Panc1 (cell line): ENCODE measurements around the gene SWI5.

ENCODE experiments used
- SIN3A ChIP-seq: IDR thresholded peaks from 2 replicates; pipeline ENCODE4 v1.6.1; 2012; ENCODE audit warnings: low read depth, mild to moderate bottlenecking, low read length, moderate library complexity, borderline replicate concordance; ENCODE audit not compliant: insufficient read depth
- TF ChIP-seq, protein P1 (sequence below): fragments of 450-650 bp; IDR thresholded peaks from 2 replicates; pipeline ENCODE4 v1.5.1; 2017; ENCODE audit warnings: mild to moderate bottlenecking

DNA sequence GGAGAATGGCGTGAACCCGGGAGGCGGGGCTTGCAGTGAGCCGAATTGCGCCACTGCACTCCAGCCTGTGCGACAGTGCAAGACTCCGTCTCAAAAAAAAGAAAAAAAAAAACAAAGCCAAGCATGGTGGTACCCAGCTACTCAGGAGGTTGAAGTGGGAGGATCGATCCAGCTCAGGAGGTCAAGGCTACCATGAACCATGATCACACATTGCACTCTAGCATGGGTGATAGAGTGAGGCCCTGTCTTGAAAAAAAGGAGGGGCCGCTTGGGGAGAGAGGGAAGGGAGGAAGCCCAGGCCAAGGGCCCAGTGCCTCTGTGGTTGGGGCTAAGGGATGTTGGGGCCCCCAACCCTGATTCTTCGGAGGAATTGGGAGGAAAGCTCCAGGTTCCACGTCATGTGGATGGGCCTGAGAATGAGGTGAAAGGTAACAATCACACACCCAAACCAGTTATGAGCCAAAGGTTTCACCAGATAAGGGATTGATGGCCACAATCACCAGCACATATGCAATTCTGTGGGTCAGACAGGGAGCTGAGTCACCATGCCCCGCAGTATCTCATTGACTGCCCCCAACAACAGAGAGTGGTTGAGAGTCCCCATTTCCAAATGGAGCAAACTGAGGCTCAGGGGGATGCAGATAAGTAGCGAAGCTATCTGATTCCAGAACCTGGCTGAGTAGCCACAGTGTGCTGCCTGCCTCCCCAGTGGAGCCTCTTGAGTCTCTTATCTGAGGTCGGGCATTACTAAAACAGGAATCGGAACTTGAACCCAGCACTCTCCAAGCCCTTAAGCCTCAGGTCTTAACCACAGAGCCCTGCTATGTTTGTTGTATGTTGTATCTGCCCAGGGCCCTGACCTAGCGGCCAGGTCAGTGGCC is 20.5 kb downstream of the SWI5 start:
- TF ChIP-seq, protein P1, sequence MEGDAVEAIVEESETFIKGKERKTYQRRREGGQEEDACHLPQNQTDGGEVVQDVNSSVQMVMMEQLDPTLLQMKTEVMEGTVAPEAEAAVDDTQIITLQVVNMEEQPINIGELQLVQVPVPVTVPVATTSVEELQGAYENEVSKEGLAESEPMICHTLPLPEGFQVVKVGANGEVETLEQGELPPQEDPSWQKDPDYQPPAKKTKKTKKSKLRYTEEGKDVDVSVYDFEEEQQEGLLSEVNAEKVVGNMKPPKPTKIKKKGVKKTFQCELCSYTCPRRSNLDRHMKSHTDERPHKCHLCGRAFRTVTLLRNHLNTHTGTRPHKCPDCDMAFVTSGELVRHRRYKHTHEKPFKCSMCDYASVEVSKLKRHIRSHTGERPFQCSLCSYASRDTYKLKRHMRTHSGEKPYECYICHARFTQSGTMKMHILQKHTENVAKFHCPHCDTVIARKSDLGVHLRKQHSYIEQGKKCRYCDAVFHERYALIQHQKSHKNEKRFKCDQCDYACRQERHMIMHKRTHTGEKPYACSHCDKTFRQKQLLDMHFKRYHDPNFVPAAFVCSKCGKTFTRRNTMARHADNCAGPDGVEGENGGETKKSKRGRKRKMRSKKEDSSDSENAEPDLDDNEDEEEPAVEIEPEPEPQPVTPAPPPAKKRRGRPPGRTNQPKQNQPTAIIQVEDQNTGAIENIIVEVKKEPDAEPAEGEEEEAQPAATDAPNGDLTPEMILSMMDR = no peak
- no peak for TF ChIP-seq SIN3A
